HEK293 (cell line): ENCODE data around the gene UBR4.

Experiments used
- BCL11B ChIP-seq: fragments of 450-650 bp; formaldehyde crosslinking; IDR thresholded peaks from 2 replicates; pipeline ENCODE4 v1.5.1; 2016; ENCODE audit warnings: low read depth, missing biosample characterization, missing genetic modification characterization
- ELK4 ChIP-seq: IDR thresholded peaks from 2 replicates; pipeline ENCODE4 v1.6.1; 2011; ENCODE audit warnings: mild to moderate bottlenecking, low read depth, low read length, borderline replicate concordance
- GLIS2 ChIP-seq: fragments of 450-650 bp; formaldehyde crosslinking; IDR thresholded peaks from 2 replicates; pipeline ENCODE4 v1.5.1; 2016; ENCODE audit warnings: missing biosample characterization, missing genetic modification characterization
- OSR2 ChIP-seq: fragments of 450-650 bp; formaldehyde crosslinking; IDR thresholded peaks from 2 replicates; pipeline ENCODE4 v1.5.1; 2016; ENCODE audit warnings: missing biosample characterization, missing genetic modification characterization
- SCRT2 ChIP-seq: fragments of 450-650 bp; formaldehyde crosslinking; IDR thresholded peaks from 2 replicates; pipeline ENCODE4 v1.5.1; 2016; ENCODE audit warnings: missing biosample characterization, missing genetic modification characterization
- YY1 ChIP-seq: fragments of 450-650 bp; formaldehyde crosslinking; IDR thresholded peaks from 2 replicates; pipeline ENCODE4 v1.5.1; 2018; ENCODE audit warnings: missing biosample characterization, missing genetic modification characterization
- ZBTB20 ChIP-seq: fragments of 450-650 bp; formaldehyde crosslinking; IDR thresholded peaks from 2 replicates; pipeline ENCODE4 v1.5.1; 2016; ENCODE audit warnings: missing biosample characterization, missing genetic modification characterization
- ZBTB44 ChIP-seq: fragments of 450-650 bp; IDR thresholded peaks from 2 replicates; pipeline ENCODE4 v1.5.1; 2018; ENCODE audit warnings: missing biosample characterization, mild to moderate bottlenecking, missing genetic modification characterization
- ZBTB49 ChIP-seq: fragments of 450-650 bp; formaldehyde crosslinking; IDR thresholded peaks from 2 replicates; pipeline ENCODE4 v1.5.1; 2016; ENCODE audit warnings: missing biosample characterization, missing genetic modification characterization, low read depth
- ZBTB6 ChIP-seq: fragments of 450-650 bp; formaldehyde crosslinking; IDR thresholded peaks from 2 replicates; pipeline ENCODE4 v1.5.1; 2017; ENCODE audit warnings: missing biosample characterization, missing genetic modification characterization
- ZNF112 ChIP-seq: fragments of 450-650 bp; formaldehyde crosslinking; IDR thresholded peaks from 2 replicates; pipeline ENCODE4 v1.5.0; 2017; ENCODE audit warnings: missing biosample characterization, missing genetic modification characterization
- ZNF138 ChIP-seq: fragments of 450-650 bp; formaldehyde crosslinking; IDR thresholded peaks from 2 replicates; pipeline ENCODE4 v1.5.1; 2016; ENCODE audit warnings: missing biosample characterization, missing genetic modification characterization, borderline replicate concordance
- ZNF148 ChIP-seq: fragments of 450-650 bp; formaldehyde crosslinking; IDR thresholded peaks from 2 replicates; pipeline ENCODE4 v1.5.0; 2017; ENCODE audit warnings: missing biosample characterization, missing genetic modification characterization, borderline replicate concordance
- ZNF175 ChIP-seq: fragments of 450-650 bp; formaldehyde crosslinking; IDR thresholded peaks from 2 replicates; pipeline ENCODE4 v1.5.1; 2016; ENCODE audit warnings: missing biosample characterization, missing genetic modification characterization
- ZNF184 ChIP-seq: fragments of 450-650 bp; IDR thresholded peaks from 2 replicates; pipeline ENCODE4 v1.5.1; 2018; ENCODE audit warnings: missing biosample characterization, mild to moderate bottlenecking, missing genetic modification characterization
- ZNF202 ChIP-seq: fragments of 450-650 bp; formaldehyde crosslinking; IDR thresholded peaks from 2 replicates; pipeline ENCODE4 v1.5.1; 2016; ENCODE audit warnings: missing biosample characterization, missing genetic modification characterization, borderline replicate concordance
- ZNF292 ChIP-seq: fragments of 450-650 bp; formaldehyde crosslinking; IDR thresholded peaks from 2 replicates; pipeline ENCODE4 v1.5.1; 2016; ENCODE audit warnings: low read depth, missing biosample characterization, missing genetic modification characterization, borderline replicate concordance
- ZNF302 ChIP-seq: fragments of 450-650 bp; formaldehyde crosslinking; IDR thresholded peaks from 2 replicates; pipeline ENCODE4 v1.5.1; 2016; ENCODE audit warnings: missing biosample characterization, missing genetic modification characterization, low read depth
- ZNF324 ChIP-seq: fragments of 450-650 bp; formaldehyde crosslinking; IDR thresholded peaks from 2 replicates; pipeline ENCODE4 v1.5.1; 2016; ENCODE audit warnings: missing biosample characterization, missing genetic modification characterization
- ZNF335 ChIP-seq: fragments of 450-650 bp; formaldehyde crosslinking; conservative IDR thresholded peaks from 2 replicates; pipeline ENCODE4 v1.5.1; 2016; ENCODE audit warnings: missing biosample characterization, missing genetic modification characterization
- ZNF473 ChIP-seq: fragments of 450-650 bp; formaldehyde crosslinking; IDR thresholded peaks from 2 replicates; pipeline ENCODE4 v1.5.1; 2017; ENCODE audit warnings: missing biosample characterization, missing genetic modification characterization
- ZNF513 ChIP-seq: fragments of 450-650 bp; IDR thresholded peaks from 2 replicates; pipeline ENCODE4 v1.5.1; 2018; ENCODE audit warnings: missing biosample characterization, missing genetic modification characterization
- ZNF555 ChIP-seq: fragments of 450-650 bp; formaldehyde crosslinking; conservative IDR thresholded peaks from 2 replicates; pipeline ENCODE4 v1.5.1; 2017; ENCODE audit warnings: missing biosample characterization, mild to moderate bottlenecking, missing genetic modification characterization, inconsistent platforms
- ZNF561 ChIP-seq: fragments of 450-650 bp; IDR thresholded peaks from 2 replicates; pipeline ENCODE4 v1.5.1; 2018; ENCODE audit warnings: missing biosample characterization, missing genetic modification characterization, borderline replicate concordance
- ZNF610 ChIP-seq: fragments of 450-650 bp; formaldehyde crosslinking; IDR thresholded peaks from 2 replicates; pipeline ENCODE4 v1.5.1; 2016; ENCODE audit warnings: missing biosample characterization, missing genetic modification characterization, borderline replicate concordance
- ZNF658 ChIP-seq: fragments of 450-650 bp; formaldehyde crosslinking; IDR thresholded peaks from 2 replicates; pipeline ENCODE4; 2016; ENCODE audit warnings: missing biosample characterization, missing genetic modification characterization
- ZNF785 ChIP-seq: fragments of 450-650 bp; formaldehyde crosslinking; IDR thresholded peaks from 2 replicates; pipeline ENCODE4 v1.5.1; 2016; ENCODE audit warnings: missing biosample characterization, missing genetic modification characterization

Gene UBR4

GRCh38 chr1:19209990-19210771 is at the start of gene UBR4 (continued):
- TF ChIP-seq ZNF513 (tag by site-specific recombination) (no peak), ZBTB6 (tag by site-specific recombination) (peak; percentile 63), ZNF473 (no peak), ZNF292 (tag by site-specific recombination) (no peak), ZNF184 (tag by site-specific recombination) (no peak), ZNF561 (tag by site-specific recombination) (peak; percentile 67; the same call in 1 of the 2 replicates), ZNF785 (tag by site-specific recombination) (peak; percentile 57; the same call in 1 of the 2 replicates), GLIS2 (tag by site-specific recombination) (peak; percentile 94), ZNF175 (tag by site-specific recombination) (no peak), OSR2 (tag by site-specific recombination) (peak; percentile 58; the same call in 1 of the 2 replicates), ZNF138 (tag by site-specific recombination) (no peak), ZNF148 (no peak), ZNF658 (no peak), ZBTB49 (tag by site-specific recombination) (no peak), ZNF335 (peak; percentile 62), ZNF112 (no peak), ZNF555 (no peak), ZNF610 (peak; percentile 94), BCL11B (peak; percentile 97), ZBTB20 (tag by site-specific recombination) (peak; percentile 40; the same call in 1 of the 2 replicates), ZBTB44 (tag by site-specific recombination) (no peak), ZNF324 (tag by site-specific recombination) (peak; percentile 80), ZNF302 (tag by site-specific recombination) (peak; percentile 85), SCRT2 (tag by site-specific recombination) (peak; percentile 94), ELK4 (peak; percentile 42; the same call in 1 of the 2 replicates), ZNF202 (no peak), YY1 (peak; percentile 90)
